ENCODE data around the gene STPG3. TPM values are rescaled to one million over a fixed set of nuclear protein-coding genes. Genes with fewer than 3 reads are reported as not detected.

The STPG3 gene
- total and polyA plus RNA-seq, 4 donors: not detected

DNA sequence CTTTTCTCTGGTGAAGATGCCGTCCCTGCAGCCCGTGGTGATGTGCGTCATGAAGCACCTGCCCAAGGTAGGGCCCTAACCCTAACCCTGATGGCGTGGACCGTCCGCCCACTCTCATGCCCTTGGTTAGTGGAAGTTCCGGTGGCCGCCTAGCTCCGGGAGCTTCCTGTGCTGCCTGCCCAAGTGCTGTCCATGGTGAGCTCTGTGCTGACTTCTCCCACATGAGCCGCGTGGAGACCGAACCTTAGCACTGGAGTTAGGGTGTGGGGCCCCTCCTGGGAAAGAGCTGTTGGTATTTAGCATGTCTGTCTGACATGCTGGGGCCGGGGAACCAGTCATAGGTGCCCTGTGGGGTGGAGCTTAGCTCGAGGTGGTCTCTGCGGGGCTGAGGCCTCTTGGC lies 5.3 kb downstream of the STPG3 start:
- no peak overlapping the region for H3K27ac ChIP-seq (ENCODE audit: low read depth in 1 of 2, low read length in 2 of 2)
- WGBS: 92% methylated on average over 15 of the region's 15 CpGs
- peaks cover 10 to 34% (median 21%) of the 10 kb centered on the region in 4 donors for H3K4me1 ChIP-seq (ENCODE audit: control insufficient read depth in 4 of 4, insufficient read depth in 4 of 4, low read length in 3 of 4)
- H3K9ac ChIP-seq (ENCODE audit: low read depth in 1 of 2, low read length in 2 of 2): no peak overlapping the region
- H3K4me3 ChIP-seq (ENCODE audit: low read depth in 1 of 3, low read length in 3 of 3): peak overlapping the region in 2 of 3 donors; percentile 82 to 98
- no peak for DNase-seq (ENCODE audit: low spot score)
- H3K27me3 ChIP-seq (ENCODE audit: control insufficient read depth in 4 of 4, insufficient read depth in 4 of 4, low read length in 3 of 4): no peaks in the 10 kb centered on the region
- peaks cover 3 to 7% (median 6%) of the 10 kb centered on the region in 4 donors for H3K36me3 ChIP-seq (ENCODE audit: control insufficient read depth in 4 of 4, insufficient read depth in 3 of 4, low read depth in 1 of 4, low read length in 3 of 4)
- no peaks in the 10 kb centered on the region for H3K9me3 ChIP-seq (ENCODE audit: control insufficient read depth in 4 of 4, low read length in 3 of 4)
- TF ChIP-seq JUND (IDR thresholded peaks at IDR 0.05) (no peak), CTCF (IDR thresholded peaks at IDR 0.05; ENCODE audit: low read depth, low read length, missing input control) (no peak), RAD21 (IDR thresholded peaks at IDR 0.05) (no peak), HNF4G (IDR thresholded peaks at IDR 0.05) (no peak), YY1 (IDR thresholded peaks at IDR 0.05) (no peak), HNF4A (conservative IDR thresholded peaks at IDR 0.05) (no peak), GABPA (IDR thresholded peaks at IDR 0.05 in 1 of 2, conservative IDR thresholded peaks at IDR 0.05 in 1 of 2) (no peak), EGR1 (IDR thresholded peaks at IDR 0.05; ENCODE audit: low read depth in 2 of 2) (no peak), TAF1 (conservative IDR thresholded peaks at IDR 0.05) (no peak), RXRA (IDR thresholded peaks at IDR 0.05) (no peak), FOXA2 (IDR thresholded peaks at IDR 0.05) (no peak), ZBTB33 (IDR thresholded peaks at IDR 0.05) (no peak), SP1 (IDR thresholded peaks at IDR 0.05) (no peak)
- TF ChIP-seq, protein P1, sequence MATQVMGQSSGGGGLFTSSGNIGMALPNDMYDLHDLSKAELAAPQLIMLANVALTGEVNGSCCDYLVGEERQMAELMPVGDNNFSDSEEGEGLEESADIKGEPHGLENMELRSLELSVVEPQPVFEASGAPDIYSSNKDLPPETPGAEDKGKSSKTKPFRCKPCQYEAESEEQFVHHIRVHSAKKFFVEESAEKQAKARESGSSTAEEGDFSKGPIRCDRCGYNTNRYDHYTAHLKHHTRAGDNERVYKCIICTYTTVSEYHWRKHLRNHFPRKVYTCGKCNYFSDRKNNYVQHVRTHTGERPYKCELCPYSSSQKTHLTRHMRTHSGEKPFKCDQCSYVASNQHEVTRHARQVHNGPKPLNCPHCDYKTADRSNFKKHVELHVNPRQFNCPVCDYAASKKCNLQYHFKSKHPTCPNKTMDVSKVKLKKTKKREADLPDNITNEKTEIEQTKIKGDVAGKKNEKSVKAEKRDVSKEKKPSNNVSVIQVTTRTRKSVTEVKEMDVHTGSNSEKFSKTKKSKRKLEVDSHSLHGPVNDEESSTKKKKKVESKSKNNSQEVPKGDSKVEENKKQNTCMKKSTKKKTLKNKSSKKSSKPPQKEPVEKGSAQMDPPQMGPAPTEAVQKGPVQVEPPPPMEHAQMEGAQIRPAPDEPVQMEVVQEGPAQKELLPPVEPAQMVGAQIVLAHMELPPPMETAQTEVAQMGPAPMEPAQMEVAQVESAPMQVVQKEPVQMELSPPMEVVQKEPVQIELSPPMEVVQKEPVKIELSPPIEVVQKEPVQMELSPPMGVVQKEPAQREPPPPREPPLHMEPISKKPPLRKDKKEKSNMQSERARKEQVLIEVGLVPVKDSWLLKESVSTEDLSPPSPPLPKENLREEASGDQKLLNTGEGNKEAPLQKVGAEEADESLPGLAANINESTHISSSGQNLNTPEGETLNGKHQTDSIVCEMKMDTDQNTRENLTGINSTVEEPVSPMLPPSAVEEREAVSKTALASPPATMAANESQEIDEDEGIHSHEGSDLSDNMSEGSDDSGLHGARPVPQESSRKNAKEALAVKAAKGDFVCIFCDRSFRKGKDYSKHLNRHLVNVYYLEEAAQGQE (IDR thresholded peaks at IDR 0.05): no peak
- TF ChIP-seq, protein P2, sequence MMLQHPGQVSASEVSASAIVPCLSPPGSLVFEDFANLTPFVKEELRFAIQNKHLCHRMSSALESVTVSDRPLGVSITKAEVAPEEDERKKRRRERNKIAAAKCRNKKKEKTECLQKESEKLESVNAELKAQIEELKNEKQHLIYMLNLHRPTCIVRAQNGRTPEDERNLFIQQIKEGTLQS (IDR thresholded peaks at IDR 0.05): no peak

GRCh38 chr9:137256856-137257255 lies 5.8 kb downstream of the STPG3 start:
- peaks cover 3 to 7% (median 6%) of the 10 kb centered on the region in 4 donors for H3K36me3 ChIP-seq (ENCODE audit: control insufficient read depth in 4 of 4, insufficient read depth in 3 of 4, low read depth in 1 of 4, low read length in 3 of 4)
- no peaks in the 10 kb centered on the region for H3K9me3 ChIP-seq (ENCODE audit: control insufficient read depth in 4 of 4, low read length in 3 of 4)
- H3K27ac ChIP-seq (ENCODE audit: low read depth in 1 of 2, low read length in 2 of 2): no peak overlapping the region
- H3K27me3 ChIP-seq (ENCODE audit: control insufficient read depth in 4 of 4, insufficient read depth in 4 of 4, low read length in 3 of 4): no peaks in the 10 kb centered on the region
- no peak overlapping the region for H3K4me3 ChIP-seq (ENCODE audit: low read depth in 1 of 3, low read length in 3 of 3)
- peaks cover 10 to 34% (median 21%) of the 10 kb centered on the region in 4 donors for H3K4me1 ChIP-seq (ENCODE audit: control insufficient read depth in 4 of 4, insufficient read depth in 4 of 4, low read length in 3 of 4)
- no peak for DNase-seq (ENCODE audit: low spot score)
- H3K9ac ChIP-seq (ENCODE audit: low read depth in 1 of 2, low read length in 2 of 2): no peak overlapping the region
- WGBS: 94% methylated on average over 15 of the region's 15 CpGs
- TF ChIP-seq GABPA (IDR thresholded peaks at IDR 0.05 in 1 of 2, conservative IDR thresholded peaks at IDR 0.05 in 1 of 2) (no peak), FOXA1 (IDR thresholded peaks at IDR 0.05) (no peak), SP1 (IDR thresholded peaks at IDR 0.05) (no peak), CTCF (IDR thresholded peaks at IDR 0.05; ENCODE audit: low read depth, low read length, missing input control) (no peak), RXRA (IDR thresholded peaks at IDR 0.05) (no peak), HNF4G (IDR thresholded peaks at IDR 0.05) (no peak), YY1 (IDR thresholded peaks at IDR 0.05) (no peak), NR2F2 (IDR thresholded peaks at IDR 0.05) (no peak)
- TF ChIP-seq, protein P1 (IDR thresholded peaks at IDR 0.05): no peak

Data from liver (tissue), 9 donors.